Panc1 (cell line): ENCODE data around the gene RGS6. TPM values are rescaled to one million over a fixed set of nuclear protein-coding genes. Genes with fewer than 3 reads are reported as not detected.

ENCODE experiments used
- ATAC-seq: fragments of 200-7000 bp; cut with Tn5 transposase; 2 replicates; pipeline ENCODE4 v1.9.1; 2020; ENCODE audit warnings: mild to moderate bottlenecking, moderate library complexity
- BruUV-seq: library from RNA; stranded (reverse); fragments of 400-500 nt; replicated peaks from 2 replicates; lab custom pipeline; 2021; lab: Mats Ljungman, UMichigan
- CTCF ChIA-PET: fragments of 300-600 bp; sonication (Branson Sonifier 250); formaldehyde crosslinking; loops from one replicate; lab custom pipeline; 2022; ENCODE audit warnings: antibody characterized with exemption; lab: Charles Lee
- POLR2A ChIA-PET: fragments of 300-600 bp; sonication (Branson Sonifier 250); formaldehyde crosslinking; loops from one replicate; lab custom pipeline; 2022; ENCODE audit warnings: antibody characterized with exemption; lab: Charles Lee
- DNase-seq: peaks from one replicate; pipeline ENCODE4 v3.0.0-alpha.2; 2010; ENCODE audit warnings: low read depth, low spot score
- H3K27ac ChIP-seq: 2 replicates; pipeline ENCODE4 v1.5.1; 2011; ENCODE audit warnings: mild to moderate bottlenecking, low read length, inconsistent platforms
- H3K27me3 ChIP-seq: fragments of 200-500 bp; sonication (Bioruptor generic); 2 replicates; pipeline ENCODE4 v1.6.0; 2014; ENCODE audit warnings: low read length, inconsistent platforms; ENCODE audit not compliant: control insufficient read depth, insufficient read depth
- H3K36me3 ChIP-seq: fragments of 200-500 bp; sonication (Bioruptor generic); 2 replicates; pipeline ENCODE4 v1.5.1; 2014; ENCODE audit warnings: inconsistent platforms, mild to moderate bottlenecking, low read length, moderate library complexity; ENCODE audit not compliant: control insufficient read depth, insufficient read depth
- H3K4me1 ChIP-seq: 2 replicates; pipeline ENCODE4 v1.5.1; 2011; ENCODE audit warnings: inconsistent platforms, mild to moderate bottlenecking, low read length, moderate library complexity; ENCODE audit not compliant: control insufficient read depth, insufficient read depth
- H3K4me3 ChIP-seq, 2 experiments: 2 replicates each; pipeline ENCODE4 v1.5.1; 2011 to 2012; ENCODE audit warnings: low read depth in 2 of 2, low read length in 2 of 2, mild to moderate bottlenecking in 2 of 2, inconsistent platforms in 1 of 2, moderate library complexity in 1 of 2
- H3K9me3 ChIP-seq: fragments of 200-500 bp; sonication (Bioruptor generic); 2 replicates; pipeline ENCODE4 v1.5.1; 2014; ENCODE audit warnings: low read depth, mild to moderate bottlenecking, inconsistent platforms, low read length, moderate library complexity; ENCODE audit not compliant: control insufficient read depth, insufficient read depth
- POLR2AphosphoS5 ChIP-seq: IDR thresholded peaks from 2 replicates; pipeline ENCODE4 v1.6.1; 2012; ENCODE audit warnings: mild to moderate bottlenecking, low read depth, low read length, moderate library complexity
- SIN3A ChIP-seq: IDR thresholded peaks from 2 replicates; pipeline ENCODE4 v1.6.1; 2012; ENCODE audit warnings: low read depth, mild to moderate bottlenecking, low read length, moderate library complexity, borderline replicate concordance; ENCODE audit not compliant: insufficient read depth
- TCF7L2 ChIP-seq: IDR thresholded peaks from 2 replicates; pipeline ENCODE4 v1.6.1; 2011; ENCODE audit warnings: mild to moderate bottlenecking, low read depth, low read length, inconsistent platforms
- in situ Hi-C: cut with HindIII; loops from 2 replicates; pipeline ENCODE4 v1.10.0; 2016; ENCODE audit warnings: low sequenced_read_pairs, low pct_unique_long_range_greater_than_20kb
- intact Hi-C: fragments of 100-400 bp; cut with micrococcal nuclease; formaldehyde crosslinking; loops from one replicate; pipeline ENCODE4 v1.10.0; 2022; ENCODE audit not compliant: unreplicated experiment
- total RNA-seq: library from RNA; stranded (reverse); gene quantifications from one replicate; pipeline ENCODE4 v1.2.1, GENCODE V29; 2021; ENCODE audit not compliant: unreplicated experiment
- TF ChIP-seq, protein P1 (sequence below), 2 experiments: IDR thresholded peaks; 2 replicates each; pipeline ENCODE4 v1.6.1; 2011 to 2012; ENCODE audit warnings: low read depth in 2 of 2, control low read depth in 1 of 2, low read length in 1 of 2, mild to moderate bottlenecking in 1 of 2, moderate library complexity in 1 of 2; ENCODE audit not compliant: insufficient read depth in 1 of 2
- TF ChIP-seq, protein P2 (sequence below): fragments of 450-650 bp; IDR thresholded peaks from 2 replicates; pipeline ENCODE4 v1.5.1; 2017; ENCODE audit warnings: mild to moderate bottlenecking

RGS6 gene
- total RNA-seq, 1 experiment from 2014 or later, result not detected

DNA sequence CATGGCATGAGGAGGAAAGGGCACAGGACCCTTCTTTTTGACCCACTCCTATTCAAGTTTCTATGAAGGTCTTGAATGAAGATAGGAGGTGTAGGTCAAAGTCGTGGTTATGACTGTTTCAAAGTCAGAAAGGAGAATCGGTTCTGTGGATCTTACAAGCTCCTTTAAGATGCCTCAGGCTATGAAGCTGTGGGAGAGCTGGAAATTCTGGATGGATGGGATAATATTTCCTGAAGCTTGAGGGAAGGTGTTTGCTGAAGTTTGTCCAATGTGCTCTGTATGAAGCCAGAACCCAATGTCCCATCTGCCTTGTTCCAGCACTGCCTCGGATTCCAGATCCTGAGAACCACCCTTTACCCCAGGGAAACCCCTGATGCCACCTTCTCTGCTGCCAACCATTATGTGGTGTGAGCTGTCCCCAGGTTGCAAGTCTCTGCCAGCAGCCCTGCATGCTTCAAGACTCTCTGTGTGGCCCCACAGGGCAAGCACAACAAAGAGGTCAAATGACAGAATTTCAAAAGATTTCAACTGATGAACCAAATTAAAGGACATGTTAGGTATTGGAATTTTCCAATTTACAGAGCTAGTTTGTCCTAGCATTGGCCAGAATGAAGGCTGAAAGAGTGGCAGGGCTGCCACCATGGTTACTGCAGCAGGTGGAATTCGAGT, 472.0 kb downstream of the RGS6 start:
- no peaks in the 10 kb centered on the region for H3K9me3 ChIP-seq
- no peak overlapping the region for H3K4me3 ChIP-seq
- intact Hi-C loops, result no loop called here
- no TSS peak for BruUV-seq
- ChIA-PET CTCF (no interaction called here), POLR2A (no interaction called here)
- DNase-seq (no peak), ATAC-seq (no peak)
- H3K27ac ChIP-seq, result no peak overlapping the region
- no peaks in the 10 kb centered on the region for H3K4me1 ChIP-seq
- TF ChIP-seq POLR2AphosphoS5 (no peak), TCF7L2 (no peak), SIN3A (no peak)
- TF ChIP-seq, protein P1, sequence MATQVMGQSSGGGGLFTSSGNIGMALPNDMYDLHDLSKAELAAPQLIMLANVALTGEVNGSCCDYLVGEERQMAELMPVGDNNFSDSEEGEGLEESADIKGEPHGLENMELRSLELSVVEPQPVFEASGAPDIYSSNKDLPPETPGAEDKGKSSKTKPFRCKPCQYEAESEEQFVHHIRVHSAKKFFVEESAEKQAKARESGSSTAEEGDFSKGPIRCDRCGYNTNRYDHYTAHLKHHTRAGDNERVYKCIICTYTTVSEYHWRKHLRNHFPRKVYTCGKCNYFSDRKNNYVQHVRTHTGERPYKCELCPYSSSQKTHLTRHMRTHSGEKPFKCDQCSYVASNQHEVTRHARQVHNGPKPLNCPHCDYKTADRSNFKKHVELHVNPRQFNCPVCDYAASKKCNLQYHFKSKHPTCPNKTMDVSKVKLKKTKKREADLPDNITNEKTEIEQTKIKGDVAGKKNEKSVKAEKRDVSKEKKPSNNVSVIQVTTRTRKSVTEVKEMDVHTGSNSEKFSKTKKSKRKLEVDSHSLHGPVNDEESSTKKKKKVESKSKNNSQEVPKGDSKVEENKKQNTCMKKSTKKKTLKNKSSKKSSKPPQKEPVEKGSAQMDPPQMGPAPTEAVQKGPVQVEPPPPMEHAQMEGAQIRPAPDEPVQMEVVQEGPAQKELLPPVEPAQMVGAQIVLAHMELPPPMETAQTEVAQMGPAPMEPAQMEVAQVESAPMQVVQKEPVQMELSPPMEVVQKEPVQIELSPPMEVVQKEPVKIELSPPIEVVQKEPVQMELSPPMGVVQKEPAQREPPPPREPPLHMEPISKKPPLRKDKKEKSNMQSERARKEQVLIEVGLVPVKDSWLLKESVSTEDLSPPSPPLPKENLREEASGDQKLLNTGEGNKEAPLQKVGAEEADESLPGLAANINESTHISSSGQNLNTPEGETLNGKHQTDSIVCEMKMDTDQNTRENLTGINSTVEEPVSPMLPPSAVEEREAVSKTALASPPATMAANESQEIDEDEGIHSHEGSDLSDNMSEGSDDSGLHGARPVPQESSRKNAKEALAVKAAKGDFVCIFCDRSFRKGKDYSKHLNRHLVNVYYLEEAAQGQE (IDR thresholded peaks at IDR 0.05; ENCODE audit: insufficient read depth in 1 of 2, low read depth in 2 of 2, low read length in 1 of 2), result no peak
- TF ChIP-seq, protein P2, sequence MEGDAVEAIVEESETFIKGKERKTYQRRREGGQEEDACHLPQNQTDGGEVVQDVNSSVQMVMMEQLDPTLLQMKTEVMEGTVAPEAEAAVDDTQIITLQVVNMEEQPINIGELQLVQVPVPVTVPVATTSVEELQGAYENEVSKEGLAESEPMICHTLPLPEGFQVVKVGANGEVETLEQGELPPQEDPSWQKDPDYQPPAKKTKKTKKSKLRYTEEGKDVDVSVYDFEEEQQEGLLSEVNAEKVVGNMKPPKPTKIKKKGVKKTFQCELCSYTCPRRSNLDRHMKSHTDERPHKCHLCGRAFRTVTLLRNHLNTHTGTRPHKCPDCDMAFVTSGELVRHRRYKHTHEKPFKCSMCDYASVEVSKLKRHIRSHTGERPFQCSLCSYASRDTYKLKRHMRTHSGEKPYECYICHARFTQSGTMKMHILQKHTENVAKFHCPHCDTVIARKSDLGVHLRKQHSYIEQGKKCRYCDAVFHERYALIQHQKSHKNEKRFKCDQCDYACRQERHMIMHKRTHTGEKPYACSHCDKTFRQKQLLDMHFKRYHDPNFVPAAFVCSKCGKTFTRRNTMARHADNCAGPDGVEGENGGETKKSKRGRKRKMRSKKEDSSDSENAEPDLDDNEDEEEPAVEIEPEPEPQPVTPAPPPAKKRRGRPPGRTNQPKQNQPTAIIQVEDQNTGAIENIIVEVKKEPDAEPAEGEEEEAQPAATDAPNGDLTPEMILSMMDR, result no peak
- no peaks in the 10 kb centered on the region for H3K36me3 ChIP-seq
- in situ Hi-C loops, result no loop called here
- no peaks in the 10 kb centered on the region; the same call in 1 of the 2 replicates for H3K27me3 ChIP-seq

GRCh38 chr14:72404998-72405397, 472.8 kb downstream of the RGS6 start:
- H3K27ac ChIP-seq, result no peak overlapping the region
- no TSS peak for BruUV-seq
- no peaks in the 10 kb centered on the region for H3K36me3 ChIP-seq
- no peaks in the 10 kb centered on the region for H3K4me1 ChIP-seq
- no peaks in the 10 kb centered on the region for H3K9me3 ChIP-seq
- ATAC-seq, result no peak
- intact Hi-C loops, result no loop called here
- ChIA-PET CTCF (no interaction called here), POLR2A (no interaction called here)
- no peak overlapping the region for H3K4me3 ChIP-seq
- in situ Hi-C loops, result no loop called here
- TF ChIP-seq SIN3A, result no peak
- no peaks in the 10 kb centered on the region; the same call in 1 of the 2 replicates for H3K27me3 ChIP-seq
- no peak for DNase-seq

GRCh38 chr14:72408020-72408419, 475.8 kb downstream of the RGS6 start:
- intact Hi-C loops, result no loop called here
- Histone ChIP-seq H3K36me3 (no peaks in the 10 kb centered on the region), H3K4me1 (no peaks in the 10 kb centered on the region), H3K27ac (no peak overlapping the region), H3K9me3 (no peaks in the 10 kb centered on the region), H3K27me3 (no peaks in the 10 kb centered on the region), H3K4me3 (no peak overlapping the region)
- ATAC-seq, result no peak
- POLR2A ChIA-PET, result no interaction called here
- BruUV-seq, result no TSS peak
- in situ Hi-C loops, result no loop called here
- TF ChIP-seq, protein P2, result no peak
- no peak for TF ChIP-seq SIN3A
- TF ChIP-seq POLR2AphosphoS5, result no peak
- no peak for TF ChIP-seq TCF7L2
- TF ChIP-seq, protein P1 (IDR thresholded peaks at IDR 0.05; ENCODE audit: insufficient read depth in 1 of 2, low read depth in 2 of 2, low read length in 1 of 2), result no peak
- no peak for DNase-seq
- CTCF ChIA-PET, result no interaction called here
